GM21576 (cell line): ENCODE data around the gene CD109.
"Not testable (repeated sequence)": the region's sequence is repeated elsewhere in the genome, so short reads cannot be mapped to it uniquely, and the experiment has no call there.

Experiments
- ATAC-seq: cut with Tn5 transposase; IDR thresholded peaks from one replicate; pipeline ENCODE4 v1.9.1; 2021; ENCODE audit warnings: mild to moderate bottlenecking, moderate library complexity; ENCODE audit not compliant: unreplicated experiment

CD109 gene

GRCh38 chr6:73782911-73783310 is 86.9 kb downstream of the CD109 start:
- ATAC-seq: no peak

GRCh38 chr6:73784726-73785505 is 88.9 kb downstream of the CD109 start:
- no peak for ATAC-seq

GRCh38 chr6:73790574-73790973 is 94.6 kb downstream of the CD109 start:
- ATAC-seq: no peak

GRCh38 chr6:73791336-73791735 is 95.3 kb downstream of the CD109 start:
- no peak for ATAC-seq

GRCh38 chr6:73792738-73793137 is 96.7 kb downstream of the CD109 start:
- no peak for ATAC-seq

GRCh38 chr6:73796881-73797280 is 100.9 kb downstream of the CD109 start:
- ATAC-seq: no peak

- ATAC-seq: no peak
These were observed 101.9 kb downstream of the CD109 start for GRCh38 chr6:73797861-73798260.

GRCh38 chr6:73798592-73798991 is 102.6 kb downstream of the CD109 start:
- ATAC-seq: peak; percentile 61

- ATAC-seq: no peak
These were observed 105.0 kb downstream of the CD109 start for GRCh38 chr6:73800997-73801396.

GRCh38 chr6:73801652-73802268 is 105.8 kb downstream of the CD109 start:
- ATAC-seq: no peak

- no peak for ATAC-seq
These were observed 106.4 kb downstream of the CD109 start for GRCh38 chr6:73802366-73802765.

- ATAC-seq: no peak
These were observed 107.7 kb downstream of the CD109 start for GRCh38 chr6:73803562-73804241.

- ATAC-seq: not testable (repeated sequence)
These were observed 109.2 kb downstream of the CD109 start for GRCh38 chr6:73805221-73805620.

GRCh38 chr6:73805982-73806381 is 110.0 kb downstream of the CD109 start:
- not testable (repeated sequence) for ATAC-seq

- ATAC-seq: no peak
These were observed 115.7 kb downstream of the CD109 start for GRCh38 chr6:73811706-73812105.

- no peak for ATAC-seq
These were observed 121.2 kb downstream of the CD109 start for GRCh38 chr6:73817253-73817652.

GRCh38 chr6:73823046-73823735 is 127.2 kb downstream of the CD109 start:
- no peak for ATAC-seq

- no peak for ATAC-seq
These were observed 127.8 kb downstream of the CD109 start for GRCh38 chr6:73823832-73824231.

- ATAC-seq: no peak
These were observed 130.6 kb downstream of the CD109 start for GRCh38 chr6:73826571-73826970.

- no peak for ATAC-seq
These were observed 134.1 kb downstream of the CD109 start for GRCh38 chr6:73830119-73830518.

GRCh38 chr6:73832313-73832712 is 136.3 kb downstream of the CD109 start:
- no peak for ATAC-seq
